ENCODE results near the gene ZBTB32. TPM values are rescaled to one million over a fixed set of nuclear protein-coding genes. Genes with fewer than 3 reads are reported as not detected.
"Not testable (repeated sequence)": the region's sequence is repeated elsewhere in the genome, so short reads cannot be mapped to it uniquely, and the experiment has no call there.

Gene ZBTB32
- total and polyA plus RNA-seq, 8 donors, result 0.13 to 0.14 TPM; not detected in 6

DNA sequence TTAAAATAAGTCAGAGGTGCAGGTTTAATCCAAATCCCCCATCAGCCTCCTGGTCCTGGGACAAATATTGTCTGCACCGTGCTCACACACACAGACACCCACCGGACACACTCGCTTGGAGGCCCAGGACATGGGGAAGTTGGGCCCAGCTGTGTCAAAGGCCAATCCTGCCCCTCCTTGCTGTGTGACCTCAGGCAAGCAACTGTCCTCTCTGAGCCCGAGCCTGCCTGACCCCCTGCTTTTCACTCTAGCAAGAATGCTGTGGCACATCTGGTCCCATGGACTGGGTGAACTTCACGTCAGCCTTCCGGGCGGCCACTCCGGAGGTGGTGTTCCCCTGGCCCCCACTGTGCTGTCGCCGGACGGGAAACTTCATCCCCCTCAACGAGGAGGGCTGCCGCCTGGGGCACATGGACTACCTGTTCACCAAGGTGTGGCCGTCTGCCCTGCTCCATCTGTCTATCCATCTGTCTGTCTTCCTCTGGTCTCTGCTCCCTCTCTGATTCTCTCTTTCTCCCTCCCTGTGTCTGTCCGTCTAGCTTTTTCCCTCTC lies 28.7 kb upstream of the ZBTB32 start:
- no peaks in the 10 kb centered on the region for H3K36me3 ChIP-seq
- H3K27ac ChIP-seq, result no peak overlapping the region
- intact Hi-C loops (cut with DNase I), result no loop called here
- TF ChIP-seq, protein P1, sequence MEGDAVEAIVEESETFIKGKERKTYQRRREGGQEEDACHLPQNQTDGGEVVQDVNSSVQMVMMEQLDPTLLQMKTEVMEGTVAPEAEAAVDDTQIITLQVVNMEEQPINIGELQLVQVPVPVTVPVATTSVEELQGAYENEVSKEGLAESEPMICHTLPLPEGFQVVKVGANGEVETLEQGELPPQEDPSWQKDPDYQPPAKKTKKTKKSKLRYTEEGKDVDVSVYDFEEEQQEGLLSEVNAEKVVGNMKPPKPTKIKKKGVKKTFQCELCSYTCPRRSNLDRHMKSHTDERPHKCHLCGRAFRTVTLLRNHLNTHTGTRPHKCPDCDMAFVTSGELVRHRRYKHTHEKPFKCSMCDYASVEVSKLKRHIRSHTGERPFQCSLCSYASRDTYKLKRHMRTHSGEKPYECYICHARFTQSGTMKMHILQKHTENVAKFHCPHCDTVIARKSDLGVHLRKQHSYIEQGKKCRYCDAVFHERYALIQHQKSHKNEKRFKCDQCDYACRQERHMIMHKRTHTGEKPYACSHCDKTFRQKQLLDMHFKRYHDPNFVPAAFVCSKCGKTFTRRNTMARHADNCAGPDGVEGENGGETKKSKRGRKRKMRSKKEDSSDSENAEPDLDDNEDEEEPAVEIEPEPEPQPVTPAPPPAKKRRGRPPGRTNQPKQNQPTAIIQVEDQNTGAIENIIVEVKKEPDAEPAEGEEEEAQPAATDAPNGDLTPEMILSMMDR (IDR thresholded peaks at IDR 0.05), result no peak
- H3K4me3 ChIP-seq, result no peak overlapping the region
- ATAC-seq, result no peak
- 62 to 76% methylated on average over 15 of the region's 15 CpGs for WGBS, 2 donors
- peaks cover 0 to 2% (median 0%) of the 10 kb centered on the region in 4 donors for H3K27me3 ChIP-seq
- no peaks in the 10 kb centered on the region for H3K9me3 ChIP-seq
- H3K4me1 ChIP-seq, result peaks cover 0 to 4% (median 0%) of the 10 kb centered on the region in 3 donors
- FAIRE-seq, result no peak
- no peak for DNase-seq

DNA sequence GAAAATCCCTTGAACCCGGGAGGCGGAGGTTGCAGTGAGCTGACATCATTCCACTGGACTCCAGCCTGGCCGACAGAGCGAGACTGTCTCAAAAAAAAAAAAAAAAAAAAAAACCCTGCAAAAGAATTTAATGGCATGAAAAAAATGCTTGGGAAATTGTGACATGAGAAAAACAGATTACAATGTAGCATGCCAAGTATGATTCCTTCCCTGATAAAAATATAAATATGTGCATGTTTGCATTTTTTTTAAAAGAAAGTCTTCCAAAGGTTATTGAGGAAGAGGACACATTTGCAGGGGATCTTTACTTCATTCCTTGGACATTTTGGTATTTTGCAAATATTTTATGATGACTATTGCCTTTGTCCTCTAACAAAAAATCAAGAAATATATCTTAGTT lies 14.5 kb upstream of the ZBTB32 start:
- no peak for ATAC-seq
- no peaks in the 10 kb centered on the region for H3K36me3 ChIP-seq
- no peaks in the 10 kb centered on the region for H3K27me3 ChIP-seq
- TF ChIP-seq, protein P1 (IDR thresholded peaks at IDR 0.05), result no peak
- 25 to 37% methylated on average over 4 of the region's 4 CpGs for WGBS, 2 donors
- no peaks in the 10 kb centered on the region for H3K4me1 ChIP-seq
- FAIRE-seq, result no peak
- intact Hi-C loops (cut with DNase I), result loop anchor here in 1 of 3 donors (10.0 kb wide), 1 partner anchor 245 kb away; the partner anchor contains the start of gene LRFN3
- H3K27ac ChIP-seq, result no peak overlapping the region
- no peak for DNase-seq
- H3K4me3 ChIP-seq, result no peak overlapping the region
- H3K9me3 ChIP-seq, result no peaks in the 10 kb centered on the region

DNA sequence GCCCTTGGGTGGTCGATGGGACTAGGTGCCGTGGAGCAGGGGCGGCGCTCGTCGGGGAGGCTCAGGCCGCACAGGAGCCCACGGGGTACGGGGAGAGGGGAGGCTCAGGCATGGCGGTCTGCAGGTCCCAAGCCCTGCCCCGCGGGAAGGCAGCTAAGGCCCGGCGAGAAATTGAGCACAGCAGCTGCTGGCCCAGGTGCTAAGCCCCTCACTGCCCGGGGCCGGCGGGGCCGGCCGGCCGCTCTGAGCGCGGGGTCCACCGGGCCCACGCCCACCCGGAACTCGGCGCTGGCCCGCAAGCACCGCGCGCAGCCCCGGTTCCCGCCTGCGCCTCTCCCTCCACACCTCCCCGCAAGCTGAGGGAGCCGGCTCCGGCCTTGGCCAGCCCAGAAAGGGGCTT lies 13.3 kb upstream of the ZBTB32 start:
- ATAC-seq, H3K36me3 ChIP-seq, H3K4me1 ChIP-seq, H3K27ac ChIP-seq, FAIRE-seq, H3K27me3 ChIP-seq, H3K4me3 ChIP-seq, H3K9me3 ChIP-seq: not testable (repeated sequence)
- intact Hi-C loops (cut with DNase I), result loop anchor here in 1 of 3 donors (10.0 kb wide), 1 partner anchor 244 kb away; the partner anchor contains the start of gene LRFN3
- peak in 1 of 6 donors; percentile 56 for DNase-seq
- 84 to 86% methylated on average over 23 to 37 of the region's 37 CpGs for WGBS, 2 donors

DNA sequence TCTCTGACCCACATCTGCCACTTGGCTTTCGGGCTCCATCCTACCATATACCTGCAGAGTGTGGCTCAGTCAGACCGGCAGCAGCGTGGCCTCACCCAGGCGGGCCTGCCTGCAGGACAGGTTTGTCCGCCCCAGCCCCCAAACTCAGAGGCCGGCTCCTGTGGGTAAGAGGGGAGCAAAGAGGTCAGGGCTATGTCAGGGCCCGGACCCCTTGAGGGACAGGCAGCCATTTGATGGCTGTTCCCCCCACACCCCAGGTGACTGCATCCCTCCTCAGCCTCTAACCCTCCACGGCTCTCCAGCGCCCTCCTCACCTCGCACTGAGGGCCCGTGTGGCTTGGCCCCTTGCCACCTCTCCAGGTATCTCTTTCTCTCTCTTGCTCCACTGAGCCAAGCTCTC lies 12.3 kb upstream of the ZBTB32 start:
- FAIRE-seq (no peak), DNase-seq (peak in 2 of 6 donors; percentile 48 to 63), ATAC-seq (no peak)
- Histone ChIP-seq H3K36me3 (no peaks in the 10 kb centered on the region), H3K27me3 (no peaks in the 10 kb centered on the region), H3K4me1 (no peaks in the 10 kb centered on the region), H3K27ac (no peak overlapping the region), H3K4me3 (no peak overlapping the region), H3K9me3 (no peaks in the 10 kb centered on the region)
- TF ChIP-seq, protein P1 (IDR thresholded peaks at IDR 0.05), result no peak
- intact Hi-C loops (cut with DNase I), result loop anchor here in 1 of 3 donors (10.0 kb wide), 1 partner anchor 243 kb away; the partner anchor contains the start of gene LRFN3
- 34 to 49% methylated on average over 11 of the region's 11 CpGs for WGBS, 2 donors

DNA sequence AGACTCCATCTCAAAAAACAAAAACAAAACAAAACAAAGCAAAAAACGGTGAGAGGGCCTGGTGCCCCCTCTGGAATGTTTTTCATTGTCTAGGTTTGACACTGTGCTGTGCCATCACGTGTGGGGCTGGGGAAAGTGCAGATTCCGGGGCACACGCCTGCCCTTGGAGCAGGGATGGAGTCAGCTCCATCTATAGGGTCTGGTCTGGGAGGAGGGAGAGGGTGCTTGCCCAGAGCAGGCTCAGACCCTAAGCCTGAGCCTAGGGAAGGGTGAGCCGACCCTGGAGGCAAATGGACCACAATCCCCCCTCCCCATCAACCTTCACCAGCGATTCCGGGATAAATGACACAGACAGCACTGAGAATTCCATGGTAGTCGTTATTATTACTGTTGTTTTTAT lies 10.9 kb upstream of the ZBTB32 start:
- 7 to 8% methylated on average over 8 of the region's 8 CpGs for WGBS, 2 donors
- no peak overlapping the region for H3K4me3 ChIP-seq
- ATAC-seq, result peak; percentile 11 to 18 (median 14)
- no peak for FAIRE-seq
- H3K27me3 ChIP-seq, result no peaks in the 10 kb centered on the region
- TF ChIP-seq, protein P1 (IDR thresholded peaks at IDR 0.05), result no peak
- intact Hi-C loops (cut with DNase I), result loop anchor here in 1 of 3 donors (10.0 kb wide), 1 partner anchor 241 kb away; the partner anchor contains the start of gene LRFN3
- H3K27ac ChIP-seq, result no peak overlapping the region
- H3K9me3 ChIP-seq, result no peaks in the 10 kb centered on the region
- DNase-seq, result no peak
- no peaks in the 10 kb centered on the region for H3K4me1 ChIP-seq
- H3K36me3 ChIP-seq, result no peaks in the 10 kb centered on the region
